BLaER1 (cell line): ENCODE measurements around the gene CCDC87.

Experiments
- H3K27ac ChIP-seq: shearing (Covaris generic); formaldehyde crosslinking; 2 replicates; pipeline ENCODE4 v1.8.1; 2022
- H3K27me3 ChIP-seq: shearing (Covaris generic); formaldehyde crosslinking; 2 replicates; pipeline ENCODE4 v1.8.1; 2022
- H3K36me3 ChIP-seq: shearing (Covaris generic); formaldehyde crosslinking; 2 replicates; pipeline ENCODE4 v1.8.1; 2022
- H3K4me1 ChIP-seq: shearing (Covaris generic); formaldehyde crosslinking; 2 replicates; pipeline ENCODE4 v1.8.1; 2022
- H3K4me2 ChIP-seq: shearing (Covaris generic); formaldehyde crosslinking; 2 replicates; pipeline ENCODE4 v1.8.1; 2022
- H3K4me3 ChIP-seq: shearing (Covaris generic); formaldehyde crosslinking; 2 replicates; pipeline ENCODE4 v1.8.1; 2022
- H3K9ac ChIP-seq: shearing (Covaris generic); formaldehyde crosslinking; 2 replicates; pipeline ENCODE4 v1.8.1; 2022
- H3K9me3 ChIP-seq: shearing (Covaris generic); formaldehyde crosslinking; 2 replicates; pipeline ENCODE4 v1.8.1; 2022
- H4K20me1 ChIP-seq: shearing (Covaris generic); formaldehyde crosslinking; 2 replicates; pipeline ENCODE4 v1.8.1; 2022
- Cebpa-rat ChIP-seq: shearing (Covaris generic); IDR thresholded peaks from 2 replicates; pipeline ENCODE4 v1.8.1; 2022

Gene CCDC87

DNA sequence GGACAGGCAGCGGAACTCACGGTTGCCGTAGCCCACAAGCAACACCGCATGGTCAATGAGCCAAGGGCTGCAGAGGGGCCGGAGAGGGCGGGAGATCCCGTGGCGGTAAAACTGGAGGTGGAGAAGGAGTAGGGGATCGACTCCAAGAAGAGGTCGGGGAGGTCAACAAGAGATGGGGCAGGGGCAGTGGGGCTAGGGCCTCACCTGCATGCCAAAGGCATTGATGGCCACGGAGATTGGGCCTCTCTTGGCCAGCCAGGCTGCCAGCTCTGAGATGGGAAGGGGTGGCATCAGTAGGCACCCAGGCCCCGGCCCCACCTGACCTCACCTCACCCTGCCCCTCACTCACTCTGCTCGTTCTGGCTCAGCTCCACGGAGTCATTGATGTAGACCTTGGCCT lies 28.3 kb downstream of the CCDC87 start:
- Histone ChIP-seq H4K20me1 (no peaks in the 10 kb centered on the region), H3K9ac (no peak overlapping the region), H3K4me1 (peaks cover 5% of the 10 kb centered on the region; the same call in 1 of the 2 replicates), H3K4me3 (no peak overlapping the region), H3K27me3 (peaks cover 39% of the 10 kb centered on the region), H3K27ac (no peak overlapping the region), H3K36me3 (no peaks in the 10 kb centered on the region), H3K4me2 (no peak overlapping the region), H3K9me3 (peaks cover 8% of the 10 kb centered on the region; the same call in 1 of the 2 replicates)
- TF ChIP-seq Cebpa-rat = no peak

DNA sequence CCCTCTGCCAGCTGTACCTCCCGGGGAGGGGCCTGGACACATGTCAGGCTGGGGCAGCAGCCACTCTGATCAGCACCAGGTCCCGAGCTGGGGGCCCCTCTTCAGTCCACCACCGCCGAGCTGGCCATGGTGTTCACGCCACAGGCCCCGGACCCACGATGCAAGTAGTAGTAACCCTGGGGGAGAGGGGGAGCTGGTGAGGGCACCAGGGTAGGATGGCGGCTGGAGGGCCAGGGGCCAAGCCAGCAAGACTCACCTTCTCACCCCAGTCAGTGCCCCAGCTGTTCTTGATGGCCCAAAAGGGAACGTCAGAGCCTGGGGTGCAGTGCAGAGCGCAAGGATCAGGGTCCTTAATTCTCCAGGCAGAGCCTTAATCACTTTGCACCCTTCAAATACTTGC lies 29.0 kb downstream of the CCDC87 start:
- H3K4me3 ChIP-seq = no peak overlapping the region
- no peak for TF ChIP-seq Cebpa-rat
- H3K4me1 ChIP-seq = no peaks in the 10 kb centered on the region
- H3K9ac ChIP-seq = no peak overlapping the region
- no peaks in the 10 kb centered on the region for H3K36me3 ChIP-seq
- H4K20me1 ChIP-seq = no peaks in the 10 kb centered on the region
- H3K27ac ChIP-seq = no peak overlapping the region
- H3K27me3 ChIP-seq = peaks cover 32% of the 10 kb centered on the region
- H3K4me2 ChIP-seq = no peak overlapping the region
- peaks cover 8% of the 10 kb centered on the region; the same call in 1 of the 2 replicates for H3K9me3 ChIP-seq

DNA sequence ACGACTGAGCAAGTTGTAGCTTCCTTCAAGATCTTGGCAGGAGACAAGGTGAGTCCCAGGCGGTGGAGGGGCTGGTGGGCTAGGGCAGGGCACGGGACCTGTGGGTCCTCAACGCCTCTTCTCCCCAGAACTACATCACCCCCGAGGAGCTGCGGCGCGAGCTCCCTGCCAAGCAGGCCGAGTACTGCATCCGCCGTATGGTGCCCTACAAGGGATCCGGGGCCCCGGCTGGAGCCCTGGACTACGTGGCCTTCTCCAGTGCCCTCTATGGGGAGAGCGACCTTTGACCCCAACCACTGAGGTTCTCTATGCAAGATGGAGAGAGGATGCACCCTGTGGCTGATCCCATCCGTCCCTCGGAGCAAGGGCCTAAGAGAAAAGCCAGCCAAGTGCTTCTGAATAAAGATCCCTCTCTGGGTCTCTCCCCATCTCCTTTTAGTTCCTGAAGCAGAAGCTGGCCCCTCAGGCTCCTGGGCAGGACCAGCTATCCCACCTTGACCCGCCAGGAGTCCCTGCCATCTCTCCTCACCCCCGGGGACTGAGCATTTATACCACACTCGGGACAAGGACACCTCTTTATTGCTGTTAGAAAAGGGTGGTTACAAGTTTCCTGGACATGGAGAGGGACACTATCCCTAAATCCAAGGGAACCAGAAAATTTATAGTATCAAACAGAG lies 29.8 kb downstream of the CCDC87 start:
- H3K36me3 ChIP-seq = no peaks in the 10 kb centered on the region
- TF ChIP-seq Cebpa-rat = no peak

DNA sequence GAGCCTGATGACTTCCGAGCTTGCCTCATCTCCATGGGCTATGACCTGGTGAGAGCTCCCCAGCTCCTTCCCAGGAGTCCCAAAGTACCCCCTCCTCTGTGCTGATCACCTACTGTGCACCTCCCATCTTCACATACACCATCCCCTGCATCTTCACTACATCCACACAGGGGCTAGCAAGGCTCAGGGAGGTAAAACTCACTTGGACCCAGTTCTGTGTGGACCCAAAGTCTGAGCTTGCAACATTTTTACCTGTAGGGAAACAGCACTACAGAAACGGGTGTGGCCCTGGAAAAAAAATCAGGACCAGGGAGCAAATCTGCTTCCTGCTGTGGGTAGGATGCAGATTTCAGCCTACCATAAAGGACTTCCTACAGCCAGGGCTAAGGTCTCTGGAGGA lies 30.6 kb downstream of the CCDC87 start:
- Histone ChIP-seq H3K36me3 (no peaks in the 10 kb centered on the region), H3K4me3 (no peak overlapping the region), H3K27me3 (peaks cover 17% of the 10 kb centered on the region), H4K20me1 (no peaks in the 10 kb centered on the region), H3K9ac (no peak overlapping the region), H3K4me1 (no peaks in the 10 kb centered on the region), H3K4me2 (no peak overlapping the region), H3K9me3 (no peaks in the 10 kb centered on the region), H3K27ac (no peak overlapping the region)
- no peak for TF ChIP-seq Cebpa-rat

More for the DNA sequence above, 29.8 kb downstream of the CCDC87 start:
- no peak overlapping the region for H3K4me3 ChIP-seq
- no peaks in the 10 kb centered on the region for H4K20me1 ChIP-seq
- H3K9me3 ChIP-seq = peaks cover 2% of the 10 kb centered on the region; the same call in 1 of the 2 replicates
- no peak overlapping the region for H3K9ac ChIP-seq
- no peak overlapping the region for H3K4me2 ChIP-seq
- H3K27ac ChIP-seq = no peak overlapping the region
- no peaks in the 10 kb centered on the region for H3K4me1 ChIP-seq
- H3K27me3 ChIP-seq = peaks cover 24% of the 10 kb centered on the region

DNA sequence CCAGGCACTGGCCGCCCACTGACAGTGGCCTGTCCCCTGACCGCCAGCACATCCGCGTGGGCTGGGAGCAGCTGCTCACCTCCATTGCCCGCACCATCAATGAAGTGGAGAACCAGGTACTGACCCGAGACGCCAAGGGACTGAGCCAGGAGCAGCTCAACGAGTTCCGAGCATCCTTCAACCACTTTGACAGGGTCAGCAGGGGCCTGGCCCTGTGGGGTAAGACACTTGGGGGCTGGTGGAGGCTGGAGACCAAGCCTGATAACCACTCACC lies 31.0 kb downstream of the CCDC87 start:
- TF ChIP-seq Cebpa-rat = no peak
- no peaks in the 10 kb centered on the region for H3K4me1 ChIP-seq
- no peak overlapping the region for H3K4me2 ChIP-seq
- no peak overlapping the region for H3K4me3 ChIP-seq
- peaks cover 13% of the 10 kb centered on the region for H3K27me3 ChIP-seq
- H3K9me3 ChIP-seq = no peaks in the 10 kb centered on the region
- H3K36me3 ChIP-seq = no peaks in the 10 kb centered on the region
- no peaks in the 10 kb centered on the region for H4K20me1 ChIP-seq
- H3K9ac ChIP-seq = no peak overlapping the region
- no peak overlapping the region for H3K27ac ChIP-seq

DNA sequence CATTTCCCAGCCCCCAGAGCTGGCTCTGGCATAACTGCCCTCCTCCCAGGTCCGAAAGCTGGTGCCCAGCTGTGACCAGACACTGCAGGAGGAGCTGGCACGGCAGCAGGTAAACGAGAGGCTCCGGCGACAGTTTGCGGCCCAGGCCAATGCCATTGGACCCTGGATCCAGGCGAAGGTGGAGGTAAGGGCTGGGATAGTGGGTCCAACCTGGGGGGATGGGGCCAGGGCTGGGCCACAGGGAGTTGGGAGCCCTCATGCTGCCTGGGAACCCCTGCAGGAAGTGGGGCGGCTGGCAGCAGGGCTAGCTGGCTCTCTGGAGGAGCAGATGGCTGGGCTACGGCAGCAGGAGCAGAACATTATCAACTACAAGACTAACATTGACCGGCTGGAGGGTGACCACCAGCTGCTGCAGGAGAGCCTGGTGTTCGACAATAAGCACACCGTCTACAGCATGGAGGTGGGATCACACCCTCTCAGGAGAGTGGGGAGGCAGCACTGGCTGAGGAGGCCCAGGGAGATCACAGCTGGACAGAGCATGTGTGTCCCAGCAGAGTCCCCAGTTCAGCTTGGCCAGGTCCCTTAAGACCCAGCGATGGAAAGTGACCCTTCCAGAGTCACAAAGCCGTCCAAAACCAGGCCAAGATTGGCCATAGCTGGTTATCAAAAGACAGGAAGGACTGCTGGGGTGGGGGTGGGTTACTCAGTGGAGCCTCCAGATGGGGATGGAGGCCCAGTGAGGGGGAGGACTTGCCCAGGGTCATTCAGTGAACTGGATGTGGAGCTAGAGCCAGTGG lies 31.5 kb downstream of the CCDC87 start:
- Histone ChIP-seq H3K4me1 (no peaks in the 10 kb centered on the region), H3K4me2 (no peak overlapping the region), H3K27me3 (peaks cover 8% of the 10 kb centered on the region), H3K9ac (no peak overlapping the region), H3K4me3 (no peak overlapping the region), H3K36me3 (no peaks in the 10 kb centered on the region), H3K9me3 (no peaks in the 10 kb centered on the region), H3K27ac (no peak overlapping the region), H4K20me1 (no peaks in the 10 kb centered on the region)
- no peak for TF ChIP-seq Cebpa-rat

DNA sequence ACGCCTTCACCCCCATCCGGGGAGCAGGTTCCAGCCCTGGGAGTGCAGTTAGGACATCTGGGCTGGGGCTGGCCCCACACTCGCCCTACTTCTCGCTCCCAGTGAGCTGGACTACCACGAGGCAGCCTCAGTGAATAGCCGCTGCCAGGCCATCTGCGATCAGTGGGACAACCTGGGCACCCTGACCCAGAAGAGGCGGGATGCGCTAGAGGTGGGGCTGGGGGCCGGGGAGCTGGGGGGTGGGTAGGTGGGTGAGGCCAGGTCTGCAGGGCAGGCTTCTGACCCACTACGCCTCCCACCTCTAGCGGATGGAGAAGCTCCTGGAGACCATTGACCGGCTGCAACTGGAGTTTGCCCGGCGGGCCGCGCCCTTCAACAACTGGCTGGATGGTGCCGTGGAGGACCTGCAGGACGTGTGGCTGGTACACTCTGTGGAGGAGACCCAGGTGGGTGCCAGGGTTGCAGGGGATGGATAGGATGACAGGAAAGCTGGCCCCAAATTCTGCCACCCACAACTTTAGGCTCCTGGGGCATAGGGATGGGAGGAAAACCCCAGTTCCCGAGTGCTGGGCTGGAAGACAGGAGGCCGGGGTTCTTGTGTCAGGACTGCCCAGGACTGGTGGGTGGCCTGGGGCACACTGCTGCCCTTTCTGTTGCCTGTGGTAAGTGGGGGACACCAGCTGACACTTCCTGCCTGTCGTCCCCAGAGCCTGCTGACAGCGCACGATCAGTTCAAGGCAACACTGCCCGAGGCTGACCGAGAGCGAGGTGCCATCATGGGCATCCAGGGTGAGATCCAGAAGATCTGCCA lies 32.8 kb downstream of the CCDC87 start:
- Histone ChIP-seq H3K27me3 (no peaks in the 10 kb centered on the region), H3K4me2 (no peak overlapping the region), H3K4me1 (no peaks in the 10 kb centered on the region), H3K9me3 (no peaks in the 10 kb centered on the region), H3K4me3 (no peak overlapping the region), H3K36me3 (no peaks in the 10 kb centered on the region), H3K9ac (no peak overlapping the region), H3K27ac (no peak overlapping the region), H4K20me1 (no peaks in the 10 kb centered on the region)
- TF ChIP-seq Cebpa-rat = no peak

DNA sequence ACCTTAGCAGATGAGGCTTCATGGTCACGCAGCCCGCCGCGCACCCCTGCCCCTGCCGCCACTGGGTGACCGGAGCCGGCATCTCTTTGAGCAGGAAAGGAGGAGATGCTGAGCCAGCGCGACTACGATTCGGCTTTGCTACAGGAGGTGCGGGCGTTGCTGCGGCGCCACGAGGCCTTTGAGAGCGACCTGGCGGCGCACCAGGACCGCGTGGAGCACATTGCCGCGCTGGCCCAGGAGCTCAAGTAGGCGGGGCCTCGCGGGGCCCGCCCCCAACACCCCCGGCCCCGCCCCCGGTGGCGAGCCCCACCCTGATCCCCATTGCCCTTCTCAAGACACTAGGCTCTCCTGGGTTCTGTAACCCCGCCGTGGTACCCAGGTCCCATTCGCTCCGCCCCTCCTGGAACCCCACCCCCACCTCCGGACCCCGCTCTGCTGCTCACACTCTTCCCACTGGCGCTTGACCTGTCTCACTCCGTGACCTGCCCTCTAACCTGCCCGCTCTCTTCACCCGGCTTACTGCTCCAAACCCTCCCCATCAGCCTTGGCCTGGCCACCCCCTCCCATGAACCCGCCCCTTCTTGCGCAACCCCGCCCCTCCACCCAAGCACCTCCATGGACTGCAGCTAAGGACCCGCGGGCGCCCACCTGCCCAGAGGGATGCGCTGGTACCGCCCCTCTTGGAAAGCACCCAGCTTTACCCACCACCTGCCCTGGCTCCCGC lies 33.6 kb downstream of the CCDC87 start:
- Histone ChIP-seq H3K4me3 (no peak overlapping the region), H3K36me3 (no peaks in the 10 kb centered on the region), H3K9ac (no peak overlapping the region), H3K4me1 (no peaks in the 10 kb centered on the region), H3K27ac (no peak overlapping the region), H4K20me1 (no peaks in the 10 kb centered on the region), H3K9me3 (no peaks in the 10 kb centered on the region), H3K27me3 (no peaks in the 10 kb centered on the region), H3K4me2 (no peak overlapping the region)
- no peak for TF ChIP-seq Cebpa-rat

DNA sequence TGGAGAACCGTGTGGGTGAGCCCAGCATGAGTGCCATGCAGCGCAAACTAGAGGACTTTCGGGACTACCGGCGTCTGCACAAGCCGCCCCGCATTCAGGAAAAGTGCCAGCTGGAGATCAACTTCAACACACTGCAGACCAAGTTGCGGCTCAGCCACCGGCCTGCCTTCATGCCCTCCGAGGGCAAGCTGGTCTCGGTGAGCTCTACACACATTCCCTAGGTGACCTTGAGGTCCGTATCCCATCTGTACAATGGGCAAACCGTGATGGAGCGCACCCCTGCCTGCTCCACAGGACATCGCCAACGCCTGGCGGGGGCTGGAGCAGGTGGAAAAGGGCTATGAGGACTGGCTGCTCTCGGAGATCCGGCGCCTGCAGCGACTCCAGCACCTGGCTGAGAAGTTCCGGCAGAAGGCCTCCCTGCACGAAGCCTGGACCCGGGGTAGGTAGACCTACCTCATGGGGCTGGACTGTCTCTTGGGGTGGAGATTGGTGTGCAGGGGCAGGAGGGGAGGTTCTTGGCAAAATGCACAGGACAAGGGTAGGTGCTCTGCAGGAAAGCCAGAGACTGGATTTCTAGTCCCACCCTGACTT lies 35.0 kb downstream of the CCDC87 start:
- Histone ChIP-seq H3K36me3 (no peaks in the 10 kb centered on the region), H3K4me2 (no peak overlapping the region), H3K4me3 (no peak overlapping the region), H3K27ac (no peak overlapping the region), H3K4me1 (no peaks in the 10 kb centered on the region), H3K9me3 (no peaks in the 10 kb centered on the region), H3K27me3 (no peaks in the 10 kb centered on the region), H3K9ac (no peak overlapping the region), H4K20me1 (no peaks in the 10 kb centered on the region)
- TF ChIP-seq Cebpa-rat = no peak
